Measurements from ENCODE around the gene TBATA. TPM values are rescaled to one million over a fixed set of nuclear protein-coding genes. Genes with fewer than 3 reads are reported as not detected.

The TBATA gene
- not detected in 5 replicates for total RNA-seq (2022; extraction: Qiagen RNA extraction)

GRCh38 chr10:70785190-70785589, at the start of gene TBATA:
TBATA (minus strand) TSS chr10:70785377; CDS start chr10:70783379, 1,998 bp downstream.

GRCh38 chr10:70815504-70816219, 30.5 kb upstream of the TBATA start, which contains the start of gene SGPL1:
SGPL1 (plus strand) TSS chr10:70815948; CDS start chr10:70816854, 906 bp downstream.

Other genes starting within 250 kb of the TBATA start
- not detected in 5 replicates for gene PRF1, start 182.6 kb downstream of the TBATA start, total RNA-seq (2022; extraction: Qiagen RNA extraction)
- 0.05 to 0.16 TPM (median 0.09 TPM) in 5 replicates for gene ADAMTS14, start 112.9 kb downstream of the TBATA start, total RNA-seq (2022; extraction: Qiagen RNA extraction)
- gene SGPL1, start 30.6 kb upstream of the TBATA start, total RNA-seq (2022; extraction: Qiagen RNA extraction) = 26.1 to 32.5 TPM (median 27.9 TPM) in 5 replicates
- gene PCBD1, start 103.2 kb upstream of the TBATA start, total RNA-seq (2022; extraction: Qiagen RNA extraction) = 193 to 253 TPM (median 225 TPM) in 5 replicates

Measured in A549 treated with Mapracorat at 1 μM for 4 hours (cell line).